Endothelial cell of umbilical vein (primary cell): Measurements from ENCODE around the gene EEFSEC. TPM values are rescaled to one million over a fixed set of nuclear protein-coding genes. Genes with fewer than 3 reads are reported as not detected.

Source experiments
- BruUV-seq: library from RNA; stranded (reverse); fragments of 400-500 nt; replicated peaks from 2 replicates; lab custom pipeline; 2021; lab: Mats Ljungman, UMichigan
- CTCF ChIA-PET: fragments of 300-600, 350-600 bp; sonication (Branson Sonifier 250); formaldehyde crosslinking; loops from one replicate; lab custom pipeline; 2021; ENCODE audit warnings: antibody characterized with exemption, inconsistent platforms; lab: Charles Lee
- POLR2A ChIA-PET: fragments of 300-600, 350-600 bp; sonication (Branson Sonifier 250); formaldehyde crosslinking; loops from one replicate; lab custom pipeline; 2021; ENCODE audit warnings: antibody characterized with exemption, inconsistent platforms; lab: Charles Lee
- DNase-seq: peaks from one replicate; pipeline ENCODE4 v3.0.0-alpha.2; 2011; ENCODE audit warnings: low read depth, low spot score
- FAIRE-seq: peaks from 2 replicates; lab custom pipeline; 2011; peaks lifted over from hg19 to GRCh38; lab: Jason Lieb, UNC
- H2AFZ ChIP-seq: 2 replicates; pipeline ENCODE4 v1.6.0; 2012; ENCODE audit warnings: low read depth, low read length, control low read depth, inconsistent platforms
- H3K27ac ChIP-seq: 2 replicates; pipeline ENCODE4 v1.5.1; 2011; ENCODE audit warnings: low read depth, mild to moderate bottlenecking, control low read depth, low read length, moderate library complexity; ENCODE audit not compliant: insufficient read depth
- H3K27me3 ChIP-seq, 2 experiments: 2 replicates each; pipeline versions ENCODE4 v1.6.0 to v1.6.1; 2011; ENCODE audit warnings: low read length in 2 of 2, mixed read lengths in 1 of 2; ENCODE audit not compliant: control insufficient read depth in 2 of 2, insufficient read depth in 2 of 2
- H3K36me3 ChIP-seq, 2 experiments: 2 replicates in 1 of 2; 3 replicates in 1 of 2; pipeline ENCODE4 v1.5.1; 2011; ENCODE audit warnings: low read length in 2 of 2, mild to moderate bottlenecking in 1 of 2, moderate library complexity in 1 of 2; ENCODE audit not compliant: control insufficient read depth in 2 of 2, insufficient read depth in 2 of 2; ENCODE audit errors: extremely low read depth in 1 of 2
- H3K4me1 ChIP-seq: 3 replicates; pipeline ENCODE4 v1.5.1; 2011; ENCODE audit warnings: mild to moderate bottlenecking, low read length; ENCODE audit not compliant: control insufficient read depth, insufficient read depth; ENCODE audit errors: extremely low read depth
- H3K4me2 ChIP-seq: 2 replicates; pipeline ENCODE4 v1.6.1; 2011; ENCODE audit warnings: low read length, control low read depth, mixed read lengths; ENCODE audit not compliant: insufficient read depth
- H3K4me3 ChIP-seq, 3 experiments: fragments of 200-600 bp in 1 of 3; sonication (generic), shearing (Covaris generic) in 1 of 3; replicated peaks in 1 of 3; 2 replicates each; pipeline ENCODE4 v1.5.1; 2011 to 2016; ENCODE audit warnings: control low read depth in 3 of 3, low read length in 3 of 3, mild to moderate bottlenecking in 2 of 3, inconsistent platforms in 1 of 3, low read depth in 1 of 3, moderate library complexity in 1 of 3; ENCODE audit not compliant: insufficient read depth in 1 of 3
- H3K79me2 ChIP-seq: 2 replicates; pipeline ENCODE4 v1.6.0; 2012; ENCODE audit warnings: low read length, inconsistent platforms; ENCODE audit not compliant: control insufficient read depth, insufficient read depth
- H3K9ac ChIP-seq: replicated peaks from 2 replicates; pipeline ENCODE3; 2011; ENCODE audit warnings: low read length, control low read depth; ENCODE audit not compliant: insufficient read depth; ENCODE audit errors: extremely low read depth
- H3K9me1 ChIP-seq: replicated peaks from 3 replicates; pipeline ENCODE4 v1.6.0; 2011; ENCODE audit warnings: mild to moderate bottlenecking, low read length; ENCODE audit not compliant: control insufficient read depth, insufficient read depth; ENCODE audit errors: extremely low read depth
- H3K9me3 ChIP-seq: replicated peaks from 2 replicates; pipeline ENCODE4 v1.5.1; 2012; ENCODE audit warnings: low read length, inconsistent platforms; ENCODE audit not compliant: control insufficient read depth, insufficient read depth
- H4K20me1 ChIP-seq: replicated peaks from 2 replicates; pipeline ENCODE3; 2011; ENCODE audit warnings: mild to moderate bottlenecking, low read length; ENCODE audit not compliant: control insufficient read depth, insufficient read depth; ENCODE audit errors: extremely low read depth
- FOS ChIP-seq: IDR thresholded peaks from 2 replicates; pipeline ENCODE4 v1.6.1; 2011; ENCODE audit warnings: mild to moderate bottlenecking, low read length, moderate library complexity, borderline replicate concordance; ENCODE audit not compliant: insufficient read depth
- GATA2 ChIP-seq: IDR thresholded peaks from 2 replicates; pipeline ENCODE4 v1.7.0; 2011; ENCODE audit warnings: low read depth, mild to moderate bottlenecking, moderate library complexity, mixed read lengths, low read length; ENCODE audit not compliant: insufficient read length, insufficient read depth
- JUN ChIP-seq: IDR thresholded peaks from 2 replicates; pipeline ENCODE4 v1.6.1; 2011; ENCODE audit warnings: borderline replicate concordance, low read depth; ENCODE audit not compliant: insufficient read length, insufficient read depth
- MYC ChIP-seq: IDR thresholded peaks from one replicate; pipeline ENCODE4 v1.6.1; 2011; ENCODE audit warnings: mild to moderate bottlenecking, low read depth, low read length
- POLR2A ChIP-seq: IDR thresholded peaks from 2 replicates; pipeline ENCODE4 v1.6.1; 2012; ENCODE audit warnings: low read depth, mild to moderate bottlenecking, control low read depth, low read length
- POLR2AphosphoS5 ChIP-seq: IDR thresholded peaks from 2 replicates; pipeline ENCODE4 v1.6.1; 2012; ENCODE audit warnings: low read depth, mild to moderate bottlenecking, control low read depth, low read length, moderate library complexity; ENCODE audit not compliant: insufficient read depth
- dilution Hi-C: fragments of 300-500 bp; cut with MboI; formaldehyde crosslinking; loops from one replicate; pipeline ENCODE4 v1.15.0; 2019; ENCODE audit warnings: low sequenced_read_pairs; ENCODE audit not compliant: extremely low pct_ligation_motif_present
- intact Hi-C: fragments of 100-400 bp; cut with micrococcal nuclease; formaldehyde crosslinking; loops from one replicate; pipeline ENCODE4 v1.10.0; 2022
- polyA plus RNA-seq, 4 experiments: library from polyadenylated mRNA; depleted of rRNA in 3 of 4; stranded (reverse) in 3 of 4; unstranded in 1 of 4; fragments of >200 nt; gene quantifications; 2 replicates each; pipeline versions ENCODE4 v1.2.1 to v1.2.3, GENCODE V29; 2011 to 2012; ENCODE audit warnings: missing spikeins in 1 of 4
- total RNA-seq: library from RNA; stranded (reverse); gene quantifications from 2 replicates; pipeline ENCODE4 v1.2.3, GENCODE V29; 2021

EEFSEC gene
- total and polyA plus RNA-seq, 2 donors (not counting 3 experiments of a cell fraction or from before 2014, with no cell fraction given), result 13.1 to 14.5 TPM

DNA sequence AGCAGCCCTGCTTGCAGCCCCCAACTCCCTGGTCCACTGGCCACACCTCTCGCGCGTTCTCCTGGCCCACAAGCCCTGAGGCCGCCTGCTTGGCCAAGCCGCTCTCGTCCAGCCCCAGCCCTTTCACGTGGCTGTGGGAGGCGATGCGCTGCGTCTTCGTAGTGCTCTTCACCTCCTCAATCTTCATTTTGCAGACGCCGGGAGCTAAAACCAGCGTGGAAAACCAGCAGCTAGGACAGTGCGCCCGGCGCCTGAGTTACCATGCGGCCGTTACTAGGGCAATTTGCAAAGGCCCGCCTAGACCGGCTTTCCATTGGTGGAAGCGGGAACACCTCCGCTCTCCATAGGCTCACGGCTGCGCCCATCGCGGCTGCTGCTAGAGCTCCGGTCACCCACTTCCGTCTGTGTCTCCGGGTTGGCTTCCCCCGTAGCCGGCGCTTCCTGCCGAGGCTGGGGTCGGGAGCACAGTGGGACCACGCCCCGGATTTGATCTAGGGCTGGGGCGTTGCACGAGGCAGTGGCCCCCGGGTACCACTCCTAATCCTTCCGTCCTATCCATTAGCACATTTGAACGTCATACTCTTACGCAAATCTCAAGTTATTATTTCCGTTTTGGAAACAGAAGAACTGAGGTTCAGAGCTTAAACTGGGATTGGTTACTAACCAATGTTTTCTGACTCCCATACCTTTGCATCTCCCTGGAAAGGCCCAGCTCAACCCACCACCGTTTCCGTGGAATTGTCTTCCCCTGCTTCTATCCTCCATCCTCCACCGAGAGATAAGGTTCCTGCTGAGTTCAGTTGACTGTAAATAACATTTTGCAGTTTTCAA lies 29.5 kb upstream of the EEFSEC start, which contains the start of gene RUVBL1:
Gene RUVBL1, minus strand, starts transcription at position 275 of the 831 bp plus-strand sequence. Its CDS starts 88 bp downstream, at position 187.
- peaks cover 12% of the 10 kb centered on the region for H3K4me1 ChIP-seq
- ChIA-PET POLR2A (interaction anchor here (1.3 to 1.8 kb wide), 2 partner anchors 10 to 11 kb away, joined by 3 to 5 read pairs; no protein-coding TSS in a partner anchor), CTCF (interaction anchor here (0.7 to 3.6 kb wide), 13 partner anchors 10 to 433 kb away, joined by 3 to 47 read pairs (median 4); no protein-coding TSS in a partner anchor)
- H3K27me3 ChIP-seq, result peaks cover 0 to 2% of the 10 kb centered on the region in 2 experiments
- DNase-seq (peak; percentile 98), FAIRE-seq (peak; percentile 92)
- dilution Hi-C loops (no loop called here), intact Hi-C loops (loop anchor here (1.0 to 2.0 kb wide), 3 partner anchors 11 to 360 kb away; no protein-coding TSS in a partner anchor)
- peak within 1 kb of the TSS; percentile 92 for H3K4me2 ChIP-seq
- H3K9me3 ChIP-seq, result no peaks in the 10 kb centered on the region
- peaks cover 15% of the 10 kb centered on the region for H3K79me2 ChIP-seq
- no peaks in the 10 kb centered on the region for H3K9me1 ChIP-seq
- no TSS peak for BruUV-seq
- peak within 1 kb of the TSS; percentile 59 to 85 (median 78) for H3K4me3 ChIP-seq
- no peaks in the 10 kb centered on the region for H4K20me1 ChIP-seq
- H2AFZ ChIP-seq, result peak within 1 kb of the TSS; percentile 88
- H3K27ac ChIP-seq, result peak within 1 kb of the TSS; percentile 65
- TF ChIP-seq GATA2 (no peak), POLR2A (peak; percentile 67), MYC (no peak), POLR2AphosphoS5 (peak; percentile 62)
- H3K9ac ChIP-seq, result peak within 1 kb of the TSS; percentile 72
- no peaks in the 10 kb centered on the region for H3K36me3 ChIP-seq

DNA sequence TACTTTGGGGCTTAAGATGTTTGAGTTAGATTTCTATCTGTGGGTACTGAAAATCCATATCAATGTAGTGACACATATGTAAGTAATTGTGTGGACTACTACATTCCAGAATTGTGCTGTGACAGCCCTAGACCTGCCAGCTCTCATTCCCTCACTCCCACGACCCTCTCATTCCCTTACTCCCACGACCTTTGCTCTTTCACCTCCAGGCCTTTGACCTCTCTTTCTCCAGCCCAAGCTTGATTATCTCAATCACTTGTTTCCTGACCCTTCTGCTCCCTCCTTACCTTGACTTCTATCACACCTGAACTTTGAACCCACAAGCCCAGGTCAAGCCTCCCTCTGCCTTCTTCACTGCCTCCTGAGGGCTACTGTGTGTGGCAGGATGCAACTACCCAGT lies 26.0 kb upstream of the EEFSEC start:
- DNase-seq (no peak), FAIRE-seq (no peak)
- no peaks in the 10 kb centered on the region for H3K9me3 ChIP-seq
- H4K20me1 ChIP-seq, result no peaks in the 10 kb centered on the region
- H3K36me3 ChIP-seq, result no peaks in the 10 kb centered on the region
- H3K27ac ChIP-seq, result no peak overlapping the region
- H3K27me3 ChIP-seq, result peaks cover 0 to 3% of the 10 kb centered on the region in 2 experiments
- intact Hi-C loops, result no loop called here
- no peak overlapping the region for H2AFZ ChIP-seq
- H3K4me3 ChIP-seq, result no peak overlapping the region
- H3K9ac ChIP-seq, result no peak overlapping the region
- ChIA-PET POLR2A (no interaction called here), CTCF (interaction anchor here (0.6 to 4.2 kb wide), 2 partner anchors 32 kb away, joined by 3 to 24 read pairs; no protein-coding TSS in a partner anchor)
- BruUV-seq, result no TSS peak
- H3K79me2 ChIP-seq, result peaks cover 10% of the 10 kb centered on the region
- no peaks in the 10 kb centered on the region for H3K9me1 ChIP-seq
- peaks cover 11% of the 10 kb centered on the region for H3K4me1 ChIP-seq
- TF ChIP-seq JUN (no peak), FOS (no peak), MYC (no peak), POLR2A (no peak), POLR2AphosphoS5 (no peak)
- dilution Hi-C loops, result no loop called here
- H3K4me2 ChIP-seq, result no peak overlapping the region
